HEK293 (cell line): Measurements from ENCODE around the gene MSX1.

Experiments
- ZBTB26 ChIP-seq: fragments of 450-650 bp; formaldehyde crosslinking; optimal IDR thresholded peaks from 2 replicates; pipeline ENCODE3; 2016; ENCODE audit warnings: missing biosample characterization, mild to moderate bottlenecking, missing genetic modification characterization
- ZNF18 ChIP-seq: fragments of 450-650 bp; formaldehyde crosslinking; IDR thresholded peaks from 2 replicates; pipeline ENCODE4 v1.5.1; 2016; ENCODE audit warnings: missing biosample characterization, missing genetic modification characterization
- ZNF2 ChIP-seq: fragments of 450-650 bp; formaldehyde crosslinking; IDR thresholded peaks from 2 replicates; pipeline ENCODE4 v1.5.1; 2016; ENCODE audit warnings: missing biosample characterization, missing genetic modification characterization
- TF ChIP-seq, protein P1 (sequence below): fragments of 450-650 bp; formaldehyde crosslinking; IDR thresholded peaks from 2 replicates; pipeline ENCODE4 v1.5.1; 2016; ENCODE audit warnings: missing biosample characterization, missing genetic modification characterization

GRCh38 chr4:4861390-4862018 lies 2.0 kb downstream of the MSX1 start:
- TF ChIP-seq ZBTB26 (tag by site-specific recombination) (no peak), ZNF18 (tag by site-specific recombination) (no peak), ZNF2 (tag by site-specific recombination) (no peak)
- TF ChIP-seq, protein P1, sequence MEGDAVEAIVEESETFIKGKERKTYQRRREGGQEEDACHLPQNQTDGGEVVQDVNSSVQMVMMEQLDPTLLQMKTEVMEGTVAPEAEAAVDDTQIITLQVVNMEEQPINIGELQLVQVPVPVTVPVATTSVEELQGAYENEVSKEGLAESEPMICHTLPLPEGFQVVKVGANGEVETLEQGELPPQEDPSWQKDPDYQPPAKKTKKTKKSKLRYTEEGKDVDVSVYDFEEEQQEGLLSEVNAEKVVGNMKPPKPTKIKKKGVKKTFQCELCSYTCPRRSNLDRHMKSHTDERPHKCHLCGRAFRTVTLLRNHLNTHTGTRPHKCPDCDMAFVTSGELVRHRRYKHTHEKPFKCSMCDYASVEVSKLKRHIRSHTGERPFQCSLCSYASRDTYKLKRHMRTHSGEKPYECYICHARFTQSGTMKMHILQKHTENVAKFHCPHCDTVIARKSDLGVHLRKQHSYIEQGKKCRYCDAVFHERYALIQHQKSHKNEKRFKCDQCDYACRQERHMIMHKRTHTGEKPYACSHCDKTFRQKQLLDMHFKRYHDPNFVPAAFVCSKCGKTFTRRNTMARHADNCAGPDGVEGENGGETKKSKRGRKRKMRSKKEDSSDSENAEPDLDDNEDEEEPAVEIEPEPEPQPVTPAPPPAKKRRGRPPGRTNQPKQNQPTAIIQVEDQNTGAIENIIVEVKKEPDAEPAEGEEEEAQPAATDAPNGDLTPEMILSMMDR, result no peak
